HCT116 (cell line): Measurements from ENCODE around the gene EXD3. TPM values are rescaled to one million over a fixed set of nuclear protein-coding genes. Genes with fewer than 3 reads are reported as not detected.
A peak's percentile ranks its signal among the peaks of the same experiment; 100 is the strongest.

Source experiments
- ATAC-seq: fragments of 200-7000 bp; cut with Tn5 transposase; 2 replicates; pipeline ENCODE4 v1.9.1; 2020; ENCODE audit warnings: mild to moderate bottlenecking, moderate library complexity
- BruUV-seq: library from RNA; stranded (reverse); fragments of 400-500 nt; replicated peaks from 2 replicates; lab custom pipeline; 2021; lab: Mats Ljungman, UMichigan
- CTCF ChIA-PET: fragments of 300-600 bp; sonication (Branson Sonifier 250); formaldehyde crosslinking; loops from one replicate; lab custom pipeline; 2021; ENCODE audit warnings: antibody characterized with exemption; lab: Charles Lee
- POLR2A ChIA-PET: fragments of 300-600, 350-600 bp; sonication (Branson Sonifier 250); formaldehyde crosslinking; loops from one replicate; lab custom pipeline; 2021; ENCODE audit warnings: antibody characterized with exemption; lab: Charles Lee
- RAD21 ChIA-PET, 2 experiments: fragments of 300-600 bp; sonication (Branson Sonifier 250); formaldehyde crosslinking; loops; one replicate each; lab custom pipeline; 2023; ENCODE audit warnings: low total read pairs in 2 of 2; ENCODE audit not compliant: uncharacterized antibody in 2 of 2, unreplicated experiment in 2 of 2, low non-redundant PET in 1 of 2; lab: Charles Lee
- DNase-seq: peaks from one replicate; pipeline ENCODE4 v3.0.0-alpha.2; 2010; ENCODE audit warnings: low read depth, low spot score
- H2AFZ ChIP-seq: fragments of 200-600 bp; shearing (Covaris generic), sonication (generic); 2 replicates; pipeline ENCODE4 v1.6.1; 2017; ENCODE audit warnings: low read depth, mixed run types, mixed read lengths, antibody characterized with exemption, low read length; ENCODE audit not compliant: poor library complexity, severe bottlenecking
- H3K27ac ChIP-seq: 2 replicates; pipeline ENCODE4 v1.5.1; 2012; ENCODE audit warnings: low read depth, low read length
- H3K27me3 ChIP-seq: fragments of 200-600 bp; sonication (generic); 2 replicates; pipeline ENCODE4 v1.6.1; 2016; ENCODE audit warnings: mixed run types, low read length, mixed read lengths; ENCODE audit not compliant: insufficient read depth
- H3K36me3 ChIP-seq, 2 experiments: fragments of 200-500 bp in 1 of 2; fragments of 200-600 bp in 1 of 2; sonication (Bioruptor generic) in 1 of 2; sonication (generic) in 1 of 2; 2 replicates each; pipeline versions ENCODE4 v1.5.1 to v1.6.1; 2014 to 2016; ENCODE audit warnings: low read length in 2 of 2, inconsistent platforms in 1 of 2, mixed read lengths in 1 of 2, mixed run types in 1 of 2; ENCODE audit not compliant: insufficient read depth in 2 of 2, control insufficient read depth in 1 of 2
- H3K4me1 ChIP-seq, 2 experiments: fragments of 200-600 bp in 1 of 2; sonication (generic) in 1 of 2; 2 replicates each; pipeline versions ENCODE4 v1.5.1 to v1.6.1; 2012 to 2017; ENCODE audit warnings: low read length in 2 of 2, inconsistent platforms in 1 of 2, mild to moderate bottlenecking in 1 of 2, mixed read lengths in 1 of 2, mixed run types in 1 of 2, moderate library complexity in 1 of 2; ENCODE audit not compliant: insufficient read depth in 2 of 2, control insufficient read depth in 1 of 2
- H3K4me2 ChIP-seq: fragments of 200-600 bp; sonication (generic); 2 replicates; pipeline ENCODE4 v1.6.1; 2017; ENCODE audit warnings: mixed run types, low read length, mixed read lengths
- H3K4me3 ChIP-seq, 2 experiments: fragments of 200-600 bp in 1 of 2; sonication (generic) in 1 of 2; replicated peaks in 1 of 2; 2 replicates each; pipeline ENCODE4 v1.5.1; 2011 to 2016; ENCODE audit warnings: low read length in 2 of 2, control low read depth in 1 of 2, low read depth in 1 of 2, mild to moderate bottlenecking in 1 of 2, mixed read lengths in 1 of 2, mixed run types in 1 of 2
- H3K79me2 ChIP-seq: fragments of 200-600 bp; sonication (generic); 2 replicates; pipeline ENCODE4 v1.6.1; 2017; ENCODE audit warnings: mild to moderate bottlenecking, mixed run types, low read length, moderate library complexity, mixed read lengths; ENCODE audit not compliant: insufficient read depth
- H3K9ac ChIP-seq: fragments of 200-600 bp; sonication (generic); 2 replicates; pipeline ENCODE4 v1.6.1; 2016; ENCODE audit warnings: low read length, mixed read lengths
- H3K9me2 ChIP-seq: fragments of 200-600 bp; sonication (generic), shearing (Covaris generic); 2 replicates; pipeline ENCODE4 v1.6.1; 2017; ENCODE audit warnings: mixed run types, mild to moderate bottlenecking, moderate library complexity; ENCODE audit not compliant: insufficient read depth
- H3K9me3 ChIP-seq, 2 experiments: fragments of 200-500 bp in 1 of 2; fragments of 200-600 bp in 1 of 2; sonication (Bioruptor generic) in 1 of 2; sonication (generic) in 1 of 2; 2 replicates each; pipeline ENCODE4 v1.6.1; 2014 to 2017; ENCODE audit warnings: low read length in 2 of 2, mixed read lengths in 2 of 2, inconsistent platforms in 1 of 2, low read depth in 1 of 2, mild to moderate bottlenecking in 1 of 2, mixed run types in 1 of 2, moderate library complexity in 1 of 2; ENCODE audit not compliant: control insufficient read depth in 1 of 2, insufficient read depth in 1 of 2
- H4K20me1 ChIP-seq: fragments of 200-600 bp; sonication (generic), shearing (Covaris generic); 2 replicates; pipeline ENCODE4 v1.6.1; 2017; ENCODE audit warnings: mixed run types, mild to moderate bottlenecking, moderate library complexity; ENCODE audit not compliant: insufficient read depth
- CEBPB ChIP-seq: IDR thresholded peaks from 2 replicates; pipeline ENCODE4 v1.6.1; 2012; ENCODE audit warnings: low read depth
- CTCF ChIP-seq, 3 experiments: fragments of 200-600 bp in 1 of 3; sonication (generic) in 1 of 3; IDR thresholded peaks in 2 of 3; conservative IDR thresholded peaks in 1 of 3; 2 replicates each; pipeline ENCODE4 v1.5.1; 2012 to 2017; ENCODE audit warnings: low read depth in 2 of 3, low read length in 2 of 3, antibody characterized with exemption in 1 of 3, borderline replicate concordance in 1 of 3, control low read depth in 1 of 3, mild to moderate bottlenecking in 1 of 3, mixed read lengths in 1 of 3, mixed run types in 1 of 3, moderate library complexity in 1 of 3; ENCODE audit not compliant: insufficient read depth in 1 of 3
- ELF1 ChIP-seq: IDR thresholded peaks from 2 replicates; pipeline ENCODE4 v1.6.1; 2012; ENCODE audit warnings: low read depth, borderline replicate concordance
- EZH2phosphoT487 ChIP-seq: fragments of 200-600 bp; IDR thresholded peaks from 2 replicates; pipeline ENCODE4 v1.6.1; 2018; ENCODE audit warnings: antibody characterized with exemption, borderline replicate concordance
- FOSL1 ChIP-seq: IDR thresholded peaks from 2 replicates; pipeline ENCODE4 v1.6.1; 2012; ENCODE audit warnings: low read depth
- JUND ChIP-seq: IDR thresholded peaks from 2 replicates; pipeline ENCODE4 v1.6.1; 2012
- POLR2A ChIP-seq: IDR thresholded peaks from 2 replicates; pipeline ENCODE4 v1.7.0; 2011; ENCODE audit warnings: borderline replicate concordance; ENCODE audit not compliant: insufficient read depth, insufficient read length; ENCODE audit errors: extremely low read depth
- POLR2AphosphoS5 ChIP-seq: IDR thresholded peaks from 2 replicates; pipeline ENCODE4 v1.6.1; 2011; ENCODE audit warnings: mild to moderate bottlenecking, low read depth, low read length, moderate library complexity
- SP1 ChIP-seq: IDR thresholded peaks from 2 replicates; pipeline ENCODE4 v1.6.1; 2012; ENCODE audit warnings: low read depth
- ZBTB33 ChIP-seq: IDR thresholded peaks from 2 replicates; pipeline ENCODE4 v1.6.1; 2011; ENCODE audit warnings: mild to moderate bottlenecking, low read length, moderate library complexity; ENCODE audit not compliant: insufficient replicate concordance; ENCODE audit errors: extremely low read depth
- intact Hi-C: fragments of 100-400 bp; cut with micrococcal nuclease; formaldehyde crosslinking; loops from 2 replicates; pipeline ENCODE4 v1.10.0; 2022
- total RNA-seq: library from RNA; stranded (reverse); gene quantifications from one replicate; pipeline ENCODE4 v1.2.1, GENCODE V29; 2021; ENCODE audit not compliant: unreplicated experiment

Gene EXD3
- total RNA-seq, 1 experiment from 2014 or later, result 25.4 TPM

- no peak for DNase-seq
- POLR2A ChIA-PET, result no interaction called here
- Histone ChIP-seq H3K9ac (no peak overlapping the region), H3K4me3 (no peak overlapping the region), H3K4me1 (peaks cover 23 to 50% of the 10 kb centered on the region in 2 experiments), H3K79me2 (no peaks in the 10 kb centered on the region), H2AFZ (peak overlapping the region; percentile 31), H3K36me3 (no peaks in the 10 kb centered on the region), H3K9me3 (no peaks in the 10 kb centered on the region)
- intact Hi-C loops, result loop anchor here (2.0 to 5.0 kb wide), 2 partner anchors 129 to 151 kb away; partner anchors contain the start of genes EXD3 and NOXA1
- RAD21 ChIA-PET, result no interaction called here
- CTCF ChIA-PET, result interaction anchor here (0.9 to 1.0 kb wide), 3 partner anchors 9 to 129 kb away, joined by 3 to 5 read pairs (median 3); partner anchors contain the start of genes EXD3, NOXA1 and NRARP
- BruUV-seq, result no TSS peak
- TF ChIP-seq FOSL1 (no peak), EZH2phosphoT487 (no peak), SP1 (no peak), ZBTB33 (no peak), ELF1 (no peak), POLR2AphosphoS5 (no peak), POLR2A (no peak), JUND (no peak), CTCF (IDR thresholded peaks at IDR 0.05 in 2 of 3, conservative IDR thresholded peaks at IDR 0.05 in 1 of 3; ENCODE audit: borderline replicate concordance in 1 of 3, insufficient read depth in 1 of 3, low read depth in 2 of 3, low read length in 2 of 3) (no peak), CEBPB (no peak)
- TF ChIP-seq, all 23 proteins: peak for 0
- Histone ChIP-seq H3K27me3 (no peaks in the 10 kb centered on the region), H3K27ac (no peak overlapping the region), H3K9me2 (no peaks in the 10 kb centered on the region), H4K20me1 (no peaks in the 10 kb centered on the region), H3K4me2 (0 out of 2 replicates have a peak overlapping the region, but pooled peaks have one; percentile 80)
- no peak for ATAC-seq
Observed at GRCh38 chr9:137293482-137294090, 129.4 kb downstream of the EXD3 start.
